DMS79 treated with DMSO at 0.1 percent for 48 hours (cell line): ENCODE measurements around the gene SLC5A1.
"Not testable (repeated sequence)": the region's sequence is repeated elsewhere in the genome, so short reads cannot be mapped to it uniquely, and the experiment has no call there.

Experiments used
- DNase-seq: peaks from one replicate; lab custom pipeline; 2025; lab: John Stamatoyannopoulos, UW

Gene SLC5A1

DNA sequence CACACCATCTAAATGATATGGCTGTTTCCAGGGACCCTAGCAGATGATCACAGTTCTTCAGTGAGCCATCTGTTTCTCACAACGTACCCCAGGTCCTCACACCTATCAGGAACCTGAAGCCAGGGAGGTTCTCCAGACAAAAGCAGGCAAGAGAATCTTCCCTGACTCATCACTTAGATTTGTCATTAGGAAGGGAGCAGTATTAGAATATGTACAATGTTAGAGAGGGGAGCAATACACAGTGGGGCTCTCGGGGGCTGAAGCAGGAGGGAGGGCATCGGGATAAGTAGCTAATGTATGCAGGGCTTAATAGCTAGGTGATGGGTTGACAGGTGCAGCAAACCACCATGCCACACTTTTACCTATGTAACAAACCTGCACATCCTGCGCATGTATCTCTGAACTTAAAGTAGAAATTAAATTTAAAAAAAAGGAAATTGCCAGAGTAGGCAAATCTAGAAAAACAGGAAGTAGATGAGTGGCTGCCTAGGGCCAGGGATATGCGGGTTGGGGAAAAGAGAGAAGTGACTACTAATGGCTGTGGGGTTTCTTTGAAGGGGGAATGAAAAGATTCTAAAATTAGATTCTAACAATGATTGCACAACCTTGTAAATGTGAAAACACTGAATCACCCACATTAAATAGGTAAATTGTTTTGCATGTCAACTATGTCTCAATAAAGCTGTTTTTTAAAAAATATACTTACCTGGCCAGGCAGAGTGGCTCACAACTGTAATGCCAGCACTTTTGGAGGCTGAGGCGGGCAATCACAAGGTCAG is 101.6 kb downstream of the SLC5A1 start:
- DNase-seq: no peak

DNA sequence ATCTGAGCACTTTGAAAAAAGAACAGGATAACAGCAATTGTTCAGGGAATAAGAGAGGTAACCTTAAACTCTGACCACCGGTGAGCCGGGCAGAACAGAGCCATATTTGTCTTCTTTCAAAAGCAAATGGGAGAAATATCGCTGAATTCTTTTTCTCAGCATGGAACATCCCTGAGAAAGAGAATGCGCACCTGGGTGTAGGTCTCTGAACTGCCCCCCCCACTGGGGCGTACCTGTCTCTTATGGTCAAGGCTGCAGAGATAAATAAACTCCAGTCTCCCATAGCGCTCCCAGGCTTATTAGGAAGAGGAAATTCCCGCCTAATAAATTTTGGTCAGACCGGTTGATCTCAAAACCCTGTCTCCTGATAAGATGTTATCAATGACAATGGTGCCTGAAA is 104.1 kb downstream of the SLC5A1 start:
- DNase-seq: not testable (repeated sequence)

DNA sequence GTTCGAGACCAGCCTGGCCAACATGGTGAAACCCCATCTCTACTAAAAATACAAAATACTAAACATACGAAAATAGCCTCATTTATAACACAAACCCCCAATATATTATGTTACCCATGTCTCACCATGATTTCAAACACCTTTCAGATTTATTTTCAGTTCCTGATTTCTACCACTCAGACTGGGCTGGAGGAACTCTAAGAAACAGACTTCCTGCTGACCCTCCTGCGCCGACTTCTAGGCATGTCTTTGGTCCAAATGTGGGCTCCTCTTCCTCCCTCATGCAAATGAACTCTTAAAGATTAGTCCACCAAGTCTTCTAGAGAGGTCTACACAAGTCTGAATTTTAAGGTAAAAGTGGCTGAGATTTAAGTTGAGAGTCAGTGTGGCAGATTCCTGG is 105.3 kb downstream of the SLC5A1 start:
- not testable (repeated sequence) for DNase-seq

DNA sequence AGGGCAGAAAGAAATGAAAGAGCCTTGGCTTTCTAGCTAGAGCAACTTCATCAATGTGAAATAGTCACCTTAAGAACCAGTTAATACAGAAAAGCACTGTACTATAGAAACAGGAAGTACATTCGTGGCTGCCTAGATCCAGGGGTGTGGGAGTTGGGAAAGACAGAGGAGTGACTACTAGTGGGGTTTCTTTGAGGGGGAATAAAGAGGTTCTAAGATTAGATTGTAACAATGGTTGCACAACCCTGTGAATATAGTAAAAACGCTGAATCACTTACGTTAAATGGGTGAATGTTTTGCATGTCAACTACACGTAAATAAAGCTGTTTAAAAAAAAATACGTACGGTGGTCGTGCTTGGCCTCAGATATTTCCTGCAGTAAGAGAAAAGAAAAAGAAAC is 107.6 kb downstream of the SLC5A1 start:
- DNase-seq: not testable (repeated sequence)

DNA sequence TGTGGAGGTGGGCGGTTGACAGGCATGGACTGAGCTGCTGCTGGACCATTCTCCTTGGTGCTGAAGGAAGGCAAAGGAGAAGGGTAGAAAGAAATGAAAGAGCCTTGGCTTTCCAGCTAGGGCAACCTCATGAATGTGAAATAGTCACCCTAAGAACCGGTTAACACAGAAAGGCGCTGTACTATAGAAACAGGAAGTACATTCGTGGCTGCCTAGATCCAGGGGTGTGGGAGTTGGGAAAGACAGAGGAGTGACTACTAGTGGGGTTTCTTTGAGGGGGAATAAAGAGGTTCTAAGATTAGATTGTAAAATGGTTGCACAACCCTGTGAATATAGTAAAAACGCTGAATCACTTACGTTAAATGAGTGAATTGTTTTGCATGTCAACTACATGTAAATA is 108.6 kb downstream of the SLC5A1 start:
- DNase-seq: not testable (repeated sequence)

DNA sequence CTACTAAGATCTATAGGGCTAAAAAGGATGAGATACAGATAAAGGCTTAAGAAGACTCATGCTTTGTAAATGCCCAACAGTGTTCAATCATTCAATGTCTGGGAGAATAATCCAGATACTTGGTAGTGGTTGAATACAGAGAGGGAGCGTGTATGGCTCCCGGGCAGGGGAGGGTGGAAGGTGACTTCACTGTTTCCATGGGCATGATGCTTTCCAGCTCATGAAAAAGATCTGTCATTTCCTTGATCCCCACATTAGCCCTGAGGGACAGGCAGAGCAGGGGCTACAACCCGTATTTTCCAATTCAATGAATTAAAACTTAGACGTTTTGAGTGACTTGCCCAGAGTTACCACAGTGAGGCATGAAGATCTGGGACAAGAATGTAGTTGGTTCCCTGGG is 111.7 kb downstream of the SLC5A1 start:
- DNase-seq: not testable (repeated sequence)

DNA sequence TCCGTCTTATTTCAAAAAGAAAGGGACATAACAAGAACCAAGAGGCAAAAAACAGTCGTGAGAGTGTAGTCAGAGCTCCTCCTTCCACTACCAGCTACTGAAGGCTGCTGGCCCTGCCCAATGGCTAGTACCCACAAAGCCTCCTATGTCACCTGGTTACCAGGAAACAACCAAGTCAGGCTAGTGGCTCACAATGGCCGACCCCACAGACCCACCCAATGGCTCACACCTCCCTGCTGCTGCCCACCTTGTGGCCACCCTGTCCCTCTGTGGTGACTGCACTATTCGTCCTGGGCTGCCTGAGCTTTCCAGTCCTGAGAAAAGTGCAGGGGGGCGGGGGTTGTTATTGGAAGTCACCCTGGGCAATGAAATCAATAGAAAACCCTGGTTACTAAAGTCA is 114.6 kb downstream of the SLC5A1 start:
- DNase-seq: not testable (repeated sequence)

DNA sequence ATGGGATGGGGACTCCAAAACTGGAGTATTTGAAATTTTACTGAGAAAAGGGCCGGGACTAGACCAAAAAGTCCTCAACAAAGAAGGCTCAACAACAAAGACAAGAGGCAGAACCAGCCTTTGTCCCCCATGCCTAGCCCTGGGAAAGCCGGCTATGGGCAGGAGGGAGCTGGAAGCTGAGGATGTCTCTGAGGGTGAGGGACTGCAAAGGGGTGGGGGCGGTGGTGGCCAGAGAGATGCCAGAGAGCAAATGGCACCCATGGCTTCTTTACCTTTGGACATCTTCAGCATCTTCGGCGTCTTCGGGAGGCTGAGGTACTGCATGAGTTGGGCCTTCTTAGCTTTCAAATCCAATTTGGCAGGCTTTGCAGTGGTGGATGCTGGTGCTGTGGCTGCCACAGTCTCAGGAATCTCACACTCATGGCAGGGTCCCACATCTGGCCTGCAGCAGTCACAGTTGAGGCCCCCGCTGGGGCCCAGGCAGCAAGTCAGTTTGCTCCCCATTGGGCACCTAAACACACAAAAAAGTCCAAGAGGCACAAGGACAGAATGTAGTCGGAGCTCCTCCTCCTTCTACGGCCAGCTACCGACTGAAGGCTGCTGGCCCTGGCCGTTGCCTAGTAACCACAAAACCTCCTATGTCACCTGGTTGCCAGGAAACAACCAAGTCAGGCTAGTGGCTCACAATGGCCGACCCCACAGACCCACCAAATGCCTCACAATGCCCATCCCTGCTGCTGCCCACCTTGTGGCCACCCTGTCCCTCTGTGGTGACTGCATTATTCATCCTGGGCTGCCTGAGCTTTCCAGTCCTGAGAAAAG is 115.9 kb downstream of the SLC5A1 start, which contains the start of gene C22orf42:
Gene C22orf42, minus strand, starts transcription at position 592 of the 822 bp plus-strand sequence. Its CDS starts 88 bp downstream, at position 504.
- no peak for DNase-seq

DNA sequence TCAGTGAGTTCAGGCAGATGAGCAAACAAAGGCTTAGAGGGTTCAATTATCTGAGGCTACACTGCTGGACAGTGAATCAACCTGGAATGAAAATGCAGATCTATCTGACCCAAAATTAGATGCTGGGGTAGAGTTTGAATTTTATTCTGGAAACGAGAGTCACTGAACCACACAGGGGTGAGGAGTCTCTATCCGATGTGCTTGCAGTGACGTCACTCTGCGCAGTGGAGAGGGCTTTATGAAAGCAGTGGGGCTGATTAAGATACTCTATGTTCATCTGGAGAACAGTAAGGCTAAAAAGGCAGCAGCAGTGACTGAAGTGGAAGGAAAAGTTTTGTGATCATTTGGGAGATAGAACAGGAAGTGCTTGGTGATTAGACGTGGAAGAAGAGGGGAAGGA is 117.3 kb downstream of the SLC5A1 start:
- DNase-seq: not testable (repeated sequence)
